ENCODE measurements around the gene TVP23A. TPM values are rescaled to one million over a fixed set of nuclear protein-coding genes. Genes with fewer than 3 reads are reported as not detected.

TVP23A gene
- total RNA-seq (2.0 and 2.5 TPM in 2 replicates), polyA plus RNA-seq (0.87 and 2.1 TPM in 2 replicates)

DNA sequence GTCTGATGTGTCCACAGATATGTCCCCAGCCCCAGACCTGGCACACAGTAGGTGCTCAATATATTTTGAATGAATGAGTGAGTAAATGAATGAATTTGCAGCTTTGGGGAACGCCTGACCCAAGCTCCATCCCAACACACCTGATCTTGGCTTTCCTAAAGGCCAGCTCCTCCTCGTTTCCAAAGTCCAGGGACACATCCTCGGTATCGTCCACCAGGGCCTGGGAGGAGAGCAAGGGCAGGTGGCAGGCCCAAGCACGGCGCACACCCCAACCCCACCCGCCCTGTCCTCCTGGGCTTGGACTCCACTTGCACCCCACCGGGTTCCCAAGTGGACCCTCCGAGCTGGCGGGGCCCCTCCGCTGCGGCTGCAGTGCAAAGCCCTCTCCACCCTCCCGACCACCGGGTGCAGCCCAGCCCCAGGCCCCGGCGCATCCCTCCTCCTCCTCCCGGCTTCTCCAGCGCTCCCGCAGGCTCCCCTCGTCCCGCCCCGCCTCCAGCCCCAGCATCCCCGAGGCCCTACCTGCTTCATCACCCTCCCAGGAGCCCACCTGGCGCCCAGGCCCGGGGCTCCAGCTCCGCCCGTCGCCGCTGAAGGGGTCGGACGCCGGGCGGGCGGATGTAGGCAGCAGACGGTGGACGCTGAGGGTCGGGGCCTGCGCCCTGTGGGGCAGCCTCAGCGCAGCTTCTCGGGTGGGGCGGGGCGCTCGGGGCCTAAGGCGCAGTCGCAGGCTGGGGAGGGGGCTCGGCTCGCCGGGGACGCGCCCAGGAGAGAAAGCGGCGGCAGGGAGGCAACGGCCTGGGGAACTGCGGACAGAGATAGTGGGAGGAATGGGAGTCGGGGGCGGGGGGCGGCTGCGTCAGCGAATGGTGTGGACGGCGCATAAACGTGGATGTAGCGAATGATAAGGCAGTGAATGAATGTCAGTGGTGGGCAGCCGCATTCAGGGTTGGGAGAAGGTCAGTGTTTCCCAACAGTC, at the start of gene TVP23A:
TVP23A (minus strand) TSS at position 832 of the 979 bp plus-strand sequence; CDS start at position 531, 301 bp downstream.
- H3K36me3 ChIP-seq, result no peaks in the 10 kb centered on the region
- H3K4me3 ChIP-seq, result peak within 1 kb of the TSS; percentile 28
- H3K27ac ChIP-seq, result no peak within 1 kb of the TSS
- TF ChIP-seq, protein P1, sequence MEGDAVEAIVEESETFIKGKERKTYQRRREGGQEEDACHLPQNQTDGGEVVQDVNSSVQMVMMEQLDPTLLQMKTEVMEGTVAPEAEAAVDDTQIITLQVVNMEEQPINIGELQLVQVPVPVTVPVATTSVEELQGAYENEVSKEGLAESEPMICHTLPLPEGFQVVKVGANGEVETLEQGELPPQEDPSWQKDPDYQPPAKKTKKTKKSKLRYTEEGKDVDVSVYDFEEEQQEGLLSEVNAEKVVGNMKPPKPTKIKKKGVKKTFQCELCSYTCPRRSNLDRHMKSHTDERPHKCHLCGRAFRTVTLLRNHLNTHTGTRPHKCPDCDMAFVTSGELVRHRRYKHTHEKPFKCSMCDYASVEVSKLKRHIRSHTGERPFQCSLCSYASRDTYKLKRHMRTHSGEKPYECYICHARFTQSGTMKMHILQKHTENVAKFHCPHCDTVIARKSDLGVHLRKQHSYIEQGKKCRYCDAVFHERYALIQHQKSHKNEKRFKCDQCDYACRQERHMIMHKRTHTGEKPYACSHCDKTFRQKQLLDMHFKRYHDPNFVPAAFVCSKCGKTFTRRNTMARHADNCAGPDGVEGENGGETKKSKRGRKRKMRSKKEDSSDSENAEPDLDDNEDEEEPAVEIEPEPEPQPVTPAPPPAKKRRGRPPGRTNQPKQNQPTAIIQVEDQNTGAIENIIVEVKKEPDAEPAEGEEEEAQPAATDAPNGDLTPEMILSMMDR (IDR thresholded peaks at IDR 0.05; ENCODE audit: low read depth, low read length), result no peak
- H3K9me3 ChIP-seq (ENCODE audit: low read depth), result no peaks in the 10 kb centered on the region
- peak; percentile 46 to 47 for DNase-seq (ENCODE audit: low read depth in 1 of 2, low spot score in 1 of 2)
- H3K27me3 ChIP-seq, result peaks cover 11% of the 10 kb centered on the region
- no peaks in the 10 kb centered on the region for H3K4me1 ChIP-seq (ENCODE audit: low read depth)

GRCh38 chr16:10868104-10868595, 49.6 kb upstream of the TVP23A start:
- TF ChIP-seq, protein P1 (IDR thresholded peaks at IDR 0.05; ENCODE audit: low read depth, low read length), result no peak
- H3K4me1 ChIP-seq (ENCODE audit: low read depth), result no peaks in the 10 kb centered on the region

GRCh38 chr16:10867199-10867598, 48.6 kb upstream of the TVP23A start:
- H3K27me3 ChIP-seq, result peaks cover 11% of the 10 kb centered on the region
- H3K9me3 ChIP-seq (ENCODE audit: low read depth), result no peaks in the 10 kb centered on the region
- H3K36me3 ChIP-seq, result no peaks in the 10 kb centered on the region
- TF ChIP-seq, protein P1 (IDR thresholded peaks at IDR 0.05; ENCODE audit: low read depth, low read length), result no peak
- no peak overlapping the region for H3K27ac ChIP-seq
- no peaks in the 10 kb centered on the region for H3K4me1 ChIP-seq (ENCODE audit: low read depth)
- H3K4me3 ChIP-seq, result no peak overlapping the region
- no peak for DNase-seq (ENCODE audit: low read depth in 1 of 2, low spot score in 1 of 2)

More at GRCh38 chr16:10868104-10868595, 49.6 kb upstream of the TVP23A start:
- H3K4me3 ChIP-seq, result no peak overlapping the region
- no peaks in the 10 kb centered on the region for H3K36me3 ChIP-seq
- no peaks in the 10 kb centered on the region for H3K9me3 ChIP-seq (ENCODE audit: low read depth)
- peaks cover 16% of the 10 kb centered on the region for H3K27me3 ChIP-seq
- no peak for DNase-seq (ENCODE audit: low read depth in 1 of 2, low spot score in 1 of 2)
- H3K27ac ChIP-seq, result no peak overlapping the region

GRCh38 chr16:10865991-10866966, 47.7 kb upstream of the TVP23A start:
- TF ChIP-seq, protein P1 (IDR thresholded peaks at IDR 0.05; ENCODE audit: low read depth, low read length), result no peak
- no peaks in the 10 kb centered on the region for H3K36me3 ChIP-seq
- no peaks in the 10 kb centered on the region for H3K9me3 ChIP-seq (ENCODE audit: low read depth)
- H3K27me3 ChIP-seq, result peaks cover 8% of the 10 kb centered on the region
- H3K27ac ChIP-seq, result no peak overlapping the region
- no peak for DNase-seq (ENCODE audit: low read depth in 1 of 2, low spot score in 1 of 2)
- H3K4me3 ChIP-seq, result no peak overlapping the region
- H3K4me1 ChIP-seq (ENCODE audit: low read depth), result no peaks in the 10 kb centered on the region

DNA sequence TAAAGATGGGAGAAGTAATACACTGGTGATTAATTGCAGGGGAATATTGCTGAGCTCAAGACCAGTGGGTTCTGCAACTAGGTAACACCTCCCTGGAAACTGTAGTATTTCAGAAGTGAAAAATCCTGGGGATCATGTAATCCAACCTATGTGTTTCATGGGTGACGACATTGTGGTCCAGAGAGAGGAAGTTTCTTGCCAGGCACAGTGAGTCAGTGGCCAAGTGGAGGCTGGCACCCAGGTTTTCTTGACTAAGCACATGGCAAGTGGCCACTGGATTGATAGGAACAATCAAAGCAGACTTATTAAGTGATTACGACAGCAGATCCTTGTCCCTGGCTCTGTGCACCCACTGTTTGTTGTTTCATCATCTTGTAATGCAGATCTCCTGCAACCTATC, 43.8 kb upstream of the TVP23A start:
- Histone ChIP-seq H3K9me3 (ENCODE audit: low read depth) (no peaks in the 10 kb centered on the region), H3K27me3 (no peaks in the 10 kb centered on the region), H3K4me3 (no peak overlapping the region), H3K36me3 (no peaks in the 10 kb centered on the region), H3K4me1 (ENCODE audit: low read depth) (no peaks in the 10 kb centered on the region), H3K27ac (no peak overlapping the region)
- TF ChIP-seq, protein P1 (IDR thresholded peaks at IDR 0.05; ENCODE audit: low read depth, low read length), result no peak
- DNase-seq (ENCODE audit: low read depth in 1 of 2, low spot score in 1 of 2), result peak in 1 of 2 donors; percentile 79

All from cardiac muscle cell (in vitro differentiated cells and primary cell).